Measurements from ENCODE around the gene GPR78.

GPR78 gene

GRCh38 chr4:8580321-8581093 lies at the start of gene GPR78:
GPR78 (plus strand) TSS chr4:8580392; CDS start chr4:8580983, 591 bp downstream.
- DNase-seq = no peak

- DNase-seq = no peak
These were observed 47.9 kb upstream of the GPR78 start for GRCh38 chr4:8532245-8532781.

GRCh38 chr4:8533274-8533865 lies 46.8 kb upstream of the GPR78 start:
- DNase-seq = no peak

- no peak for DNase-seq
These were observed 46.1 kb upstream of the GPR78 start for GRCh38 chr4:8534129-8534528.

- no peak for DNase-seq
These were observed 45.6 kb upstream of the GPR78 start for GRCh38 chr4:8534611-8535010.

- DNase-seq = no peak
These were observed 43.7 kb upstream of the GPR78 start for GRCh38 chr4:8536467-8536866.

- no peak for DNase-seq
These were observed 43.1 kb upstream of the GPR78 start for GRCh38 chr4:8537041-8537461.

GRCh38 chr4:8538076-8538702 lies 42.0 kb upstream of the GPR78 start:
- DNase-seq = no peak

GRCh38 chr4:8538703-8539567 lies 41.3 kb upstream of the GPR78 start:
- no peak for DNase-seq

GRCh38 chr4:8539661-8540060 lies 40.5 kb upstream of the GPR78 start:
- no peak for DNase-seq

GRCh38 chr4:8540072-8540471 lies 40.1 kb upstream of the GPR78 start:
- no peak for DNase-seq

- DNase-seq = no peak
These were observed 39.6 kb upstream of the GPR78 start for GRCh38 chr4:8540586-8540985.

- DNase-seq = no peak
These were observed 39.2 kb upstream of the GPR78 start for GRCh38 chr4:8540991-8541390.

GRCh38 chr4:8541981-8542715 lies 38.0 kb upstream of the GPR78 start:
- DNase-seq = no peak

- no peak for DNase-seq
These were observed 37.2 kb upstream of the GPR78 start for GRCh38 chr4:8542776-8543525.

GRCh38 chr4:8543623-8544022 lies 36.6 kb upstream of the GPR78 start:
- DNase-seq = no peak

GRCh38 chr4:8544282-8544681 lies 35.9 kb upstream of the GPR78 start:
- DNase-seq = no peak

GRCh38 chr4:8544741-8545438 lies 35.3 kb upstream of the GPR78 start:
- no peak for DNase-seq

- DNase-seq = no peak
These were observed 34.8 kb upstream of the GPR78 start for GRCh38 chr4:8545439-8545765.

GRCh38 chr4:8546766-8547107 lies 33.5 kb upstream of the GPR78 start:
- DNase-seq = no peak
